Gastroesophageal sphincter (tissue), 4 donors: ENCODE data around the gene LZTS3. TPM values are rescaled to one million over a fixed set of nuclear protein-coding genes. Genes with fewer than 3 reads are reported as not detected.
"Not testable (repeated sequence)": the region's sequence is repeated elsewhere in the genome, so short reads cannot be mapped to it uniquely, and the experiment has no call there.

Experiments
- ATAC-seq: fragments of 150-250 bp; one replicate; pipeline ENCODE4 v1.9.1; 2016; ENCODE audit warnings: mild to moderate bottlenecking, moderate library complexity
- H3K27ac ChIP-seq, 4 donors: fragments of 200-600 bp; sonication (generic) in 3 of 4; 1 replicate in 3 of 4; 2 replicates in 1 of 4; pipeline ENCODE4 v1.5.1; 2016 to 2019
- H3K27me3 ChIP-seq: fragments of 200-600 bp; sonication (generic); one replicate; pipeline ENCODE4 v1.5.1; 2019
- H3K36me3 ChIP-seq, 2 donors: fragments of 200-600 bp; sonication (generic); one replicate each; pipeline ENCODE4 v1.5.1; 2019; ENCODE audit warnings: control low read depth in 1 of 2
- H3K4me1 ChIP-seq, 3 donors: fragments of 200-600 bp; sonication (generic); 1 replicate in 2 of 3; 2 replicates in 1 of 3; pipeline ENCODE4 v1.5.1; 2016 to 2019; ENCODE audit warnings: control low read depth in 2 of 3
- H3K4me3 ChIP-seq, 2 donors: fragments of 200-600 bp; sonication (generic); one replicate each; pipeline ENCODE4 v1.5.1; 2019; ENCODE audit warnings: mild to moderate bottlenecking in 1 of 2, moderate library complexity in 1 of 2
- H3K9me3 ChIP-seq, 3 donors: fragments of 200-600 bp; sonication (generic); one replicate each; pipeline ENCODE4 v1.5.1; 2017 to 2019; ENCODE audit warnings: control low read depth in 2 of 3
- EP300 ChIP-seq: sonication (generic); formaldehyde crosslinking; IDR thresholded peaks from one replicate; pipeline ENCODE4 v1.6.1; 2017; ENCODE audit warnings: antibody characterized with exemption, mild to moderate bottlenecking
- POLR2A ChIP-seq, 2 donors: fragments of 450-650 bp; IDR thresholded peaks; one replicate each; pipeline ENCODE4 v1.6.1; 2017; ENCODE audit warnings: antibody characterized with exemption in 2 of 2, mild to moderate bottlenecking in 2 of 2, moderate library complexity in 1 of 2
- POLR2AphosphoS5 ChIP-seq: sonication (generic); formaldehyde crosslinking; IDR thresholded peaks from one replicate; pipeline ENCODE4 v1.6.1; 2017; ENCODE audit warnings: antibody characterized with exemption
- WGBS, 2 donors: methylation state at CpG; one replicate each; pipeline ENCODE4 v1.1.5; 2018; ENCODE audit warnings: low coverage in 1 of 2; 5-methylcytosine and 5-hydroxymethylcytosine counted together
- total RNA-seq, 4 donors: library from RNA; depleted of rRNA; stranded (reverse); fragments of >200 nt; gene quantifications; one replicate each; pipeline ENCODE4 v1.1.0, GENCODE V29; 2016
- TF ChIP-seq, protein P1 (sequence below), 4 experiments: fragments of 200-600 bp in 2 of 4; fragments of 450-650 bp in 2 of 4; sonication (generic) in 1 of 4; IDR thresholded peaks; one replicate each; pipeline ENCODE4 v1.5.1; 2017 to 2019; ENCODE audit warnings: antibody characterized with exemption in 4 of 4, mild to moderate bottlenecking in 2 of 4, moderate library complexity in 2 of 4

LZTS3 gene
- total RNA-seq, 4 donors from 2014 or later, result 11.3 to 17.0 (median 12.2) TPM

- Histone ChIP-seq H3K4me1 (peaks cover 19 to 62% (median 23%) of the 10 kb centered on the region in 3 donors), H3K27me3 (no peaks in the 10 kb centered on the region), H3K27ac (no peak overlapping the region), H3K9me3 (no peaks in the 10 kb centered on the region), H3K36me3 (peaks cover 0 to 14% of the 10 kb centered on the region in 2 donors), H3K4me3 (peak overlapping the region in 1 of 2 donors; percentile 62)
- WGBS, 2 donors, result 68 to 74% methylated on average over 9 to 11 of the region's 11 CpGs
- no peak for TF ChIP-seq EP300
- TF ChIP-seq, protein P1, sequence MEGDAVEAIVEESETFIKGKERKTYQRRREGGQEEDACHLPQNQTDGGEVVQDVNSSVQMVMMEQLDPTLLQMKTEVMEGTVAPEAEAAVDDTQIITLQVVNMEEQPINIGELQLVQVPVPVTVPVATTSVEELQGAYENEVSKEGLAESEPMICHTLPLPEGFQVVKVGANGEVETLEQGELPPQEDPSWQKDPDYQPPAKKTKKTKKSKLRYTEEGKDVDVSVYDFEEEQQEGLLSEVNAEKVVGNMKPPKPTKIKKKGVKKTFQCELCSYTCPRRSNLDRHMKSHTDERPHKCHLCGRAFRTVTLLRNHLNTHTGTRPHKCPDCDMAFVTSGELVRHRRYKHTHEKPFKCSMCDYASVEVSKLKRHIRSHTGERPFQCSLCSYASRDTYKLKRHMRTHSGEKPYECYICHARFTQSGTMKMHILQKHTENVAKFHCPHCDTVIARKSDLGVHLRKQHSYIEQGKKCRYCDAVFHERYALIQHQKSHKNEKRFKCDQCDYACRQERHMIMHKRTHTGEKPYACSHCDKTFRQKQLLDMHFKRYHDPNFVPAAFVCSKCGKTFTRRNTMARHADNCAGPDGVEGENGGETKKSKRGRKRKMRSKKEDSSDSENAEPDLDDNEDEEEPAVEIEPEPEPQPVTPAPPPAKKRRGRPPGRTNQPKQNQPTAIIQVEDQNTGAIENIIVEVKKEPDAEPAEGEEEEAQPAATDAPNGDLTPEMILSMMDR (IDR thresholded peaks at IDR 0.05), result no peak
- TF ChIP-seq POLR2A (IDR thresholded peaks at IDR 0.05), result no peak
- TF ChIP-seq POLR2AphosphoS5, result no peak
- ATAC-seq, result no peak
These were observed 15.5 kb downstream of the LZTS3 start for GRCh38 chr20:3157817-3158216.

DNA sequence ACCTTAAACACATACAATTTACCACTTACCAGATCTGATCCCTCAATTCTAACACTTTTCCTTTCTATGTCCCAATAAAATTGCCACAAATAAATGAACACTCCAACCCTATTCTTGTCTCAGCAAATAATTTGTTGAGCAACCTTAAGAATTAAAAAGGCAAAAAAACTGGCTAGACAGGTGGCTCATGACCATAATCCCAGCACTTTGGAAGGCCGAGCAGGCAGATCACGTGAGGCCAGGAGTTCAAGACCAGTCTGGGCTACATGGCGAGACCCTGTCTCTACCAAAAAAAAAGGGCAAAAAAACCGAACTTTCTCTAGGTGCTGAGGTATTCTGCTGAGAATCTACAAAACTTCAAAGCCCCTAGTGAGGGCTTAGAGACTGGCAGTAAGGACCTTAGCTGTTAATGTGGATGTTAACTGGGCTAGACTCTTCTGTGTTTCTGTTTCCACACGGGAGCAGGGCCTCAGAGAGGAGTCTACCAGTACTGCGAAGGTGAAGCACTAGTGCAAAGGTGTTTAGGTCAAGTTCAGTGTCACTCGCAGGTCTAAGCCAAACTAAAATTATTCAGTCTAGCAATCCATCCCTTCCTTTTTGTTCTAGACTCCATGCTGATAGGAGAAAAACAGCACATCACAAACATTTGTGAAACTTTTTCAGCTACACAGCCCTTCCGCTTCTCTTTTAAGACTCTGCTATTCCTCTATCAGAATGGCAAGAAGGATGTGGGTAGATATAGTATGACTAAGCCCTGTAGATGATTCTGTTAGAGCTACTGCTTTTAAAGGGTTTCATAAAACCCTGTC is 16.3 kb downstream of the LZTS3 start:
- Histone ChIP-seq H3K36me3 (peaks cover 0 to 19% of the 10 kb centered on the region in 2 donors), H3K4me1 (peaks cover 19 to 71% (median 23%) of the 10 kb centered on the region in 3 donors), H3K4me3 (no peak overlapping the region), H3K27me3 (no peaks in the 10 kb centered on the region), H3K9me3 (no peaks in the 10 kb centered on the region), H3K27ac (no peak overlapping the region)
- TF ChIP-seq POLR2AphosphoS5 (no peak), EP300 (no peak), POLR2A (IDR thresholded peaks at IDR 0.05) (no peak)
- TF ChIP-seq, protein P1 (IDR thresholded peaks at IDR 0.05), result no peak
- 72% methylated on average over 2 to 7 of the region's 8 CpGs for WGBS, 2 donors
- ATAC-seq, result no peak

DNA sequence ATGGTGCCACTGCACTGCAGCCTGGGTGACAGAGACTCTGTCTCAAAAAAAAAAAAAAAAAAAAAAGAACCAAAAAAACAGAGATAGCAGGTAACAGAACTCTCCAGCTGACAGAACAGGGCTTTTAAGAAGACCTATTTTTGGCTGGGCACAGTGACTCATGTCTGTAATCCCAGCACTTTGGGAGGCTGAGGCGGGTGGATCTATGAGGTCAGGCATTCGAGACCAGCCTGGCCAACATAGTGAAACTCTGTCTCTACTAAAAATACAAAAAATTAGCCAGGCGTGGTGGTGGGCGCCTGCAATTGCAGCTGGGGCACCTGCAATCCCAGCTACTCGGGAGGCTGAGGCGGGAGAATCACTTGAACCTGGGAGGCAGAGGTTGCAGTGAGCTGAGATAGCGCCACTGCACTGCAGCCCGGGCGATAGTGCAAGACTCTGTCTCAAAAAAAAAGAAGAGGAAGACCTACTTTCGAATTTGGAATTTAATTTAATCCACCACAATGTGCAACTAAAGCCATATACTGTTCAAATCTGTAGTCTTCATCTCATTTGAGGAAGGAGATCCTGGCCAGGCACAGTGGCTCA is 21.2 kb downstream of the LZTS3 start:
- H3K27me3 ChIP-seq, H3K4me3 ChIP-seq, H3K9me3 ChIP-seq, ATAC-seq: not testable (repeated sequence)
- Histone ChIP-seq H3K4me1 (peaks cover 7 to 82% (median 8%) of the 10 kb centered on the region in 3 donors), H3K36me3 (peaks cover 0 to 50% of the 10 kb centered on the region in 2 donors), H3K27ac (peak overlapping the region in 1 of 4 donors; percentile 5)
- 69 to 80% methylated on average over 2 to 5 of the region's 10 CpGs for WGBS, 2 donors

DNA sequence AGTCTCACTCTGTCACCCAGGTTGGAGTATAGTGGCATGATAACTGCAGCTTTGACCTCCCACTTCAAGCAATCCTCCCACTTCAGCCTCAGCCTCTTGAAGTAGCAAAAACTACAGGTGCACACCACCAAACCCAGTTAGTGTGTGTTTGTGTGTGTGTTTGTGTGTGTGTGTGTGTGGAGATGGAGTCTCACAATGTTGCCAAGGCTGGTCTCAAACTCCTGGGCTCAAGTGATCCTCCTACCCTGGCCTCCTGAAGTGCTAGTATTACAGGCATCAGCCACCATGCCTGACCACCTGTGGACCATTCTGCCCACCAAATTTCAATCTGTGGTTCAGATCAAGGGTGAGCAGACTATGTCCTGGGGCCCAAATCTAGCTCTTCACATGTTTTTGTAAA is 22.4 kb downstream of the LZTS3 start:
- Histone ChIP-seq H3K27me3 (no peaks in the 10 kb centered on the region), H3K36me3 (peaks cover 0 to 61% of the 10 kb centered on the region in 2 donors), H3K4me1 (peaks cover 0 to 75% (median 4%) of the 10 kb centered on the region in 3 donors), H3K4me3 (no peak overlapping the region), H3K27ac (no peak overlapping the region), H3K9me3 (no peaks in the 10 kb centered on the region)
- TF ChIP-seq POLR2A (IDR thresholded peaks at IDR 0.05), result no peak
- TF ChIP-seq, protein P1 (IDR thresholded peaks at IDR 0.05), result no peak
- no peak for TF ChIP-seq EP300
- no peak for TF ChIP-seq POLR2AphosphoS5
- no peak for ATAC-seq

GRCh38 chr20:3146732-3147341 is 26.5 kb downstream of the LZTS3 start:
- Histone ChIP-seq H3K4me3 (no peak overlapping the region), H3K36me3 (peaks cover 0 to 47% of the 10 kb centered on the region in 2 donors), H3K9me3 (no peaks in the 10 kb centered on the region), H3K27ac (no peak overlapping the region), H3K27me3 (no peaks in the 10 kb centered on the region), H3K4me1 (peaks cover 0 to 41% (median 0%) of the 10 kb centered on the region in 3 donors)
- ATAC-seq, result no peak
- TF ChIP-seq, protein P1 (IDR thresholded peaks at IDR 0.05), result no peak
- TF ChIP-seq POLR2AphosphoS5 (no peak), POLR2A (IDR thresholded peaks at IDR 0.05) (no peak), EP300 (no peak)
- WGBS, 2 donors, result 70 to 80% methylated on average over 4 to 9 of the region's 10 CpGs
